Measurements from ENCODE around the gene MYH3. TPM values are rescaled to one million over a fixed set of nuclear protein-coding genes. Genes with fewer than 3 reads are reported as not detected.

MYH3 gene
- total and polyA plus RNA-seq, 10 donors = 2.2 to 9.0 (median 4.9) TPM

DNA sequence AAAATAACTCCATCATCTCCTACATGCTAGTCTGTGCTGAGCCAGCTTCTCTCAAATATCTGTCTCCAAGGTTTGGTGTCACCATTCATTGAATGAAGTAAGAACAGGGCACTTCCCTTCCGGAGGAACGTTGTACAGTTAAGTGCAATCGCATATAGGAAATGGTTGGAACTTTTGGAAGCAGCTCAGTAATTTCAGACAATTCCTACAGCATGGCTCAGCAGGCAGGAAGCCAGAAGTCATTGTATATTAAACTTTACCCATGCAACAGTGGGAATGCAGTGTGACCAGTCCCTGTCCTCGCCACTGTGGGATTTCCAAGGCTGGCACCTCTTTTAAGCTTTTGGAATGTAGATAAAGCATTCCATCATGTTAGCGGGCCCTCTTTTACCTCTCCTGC is 56.5 kb downstream of the MYH3 start:
- Histone ChIP-seq H3K36me3 (no peaks in the 10 kb centered on the region), H3K9me3 (no peaks in the 10 kb centered on the region), H3K4me3 (no peak overlapping the region), H3K4me1 (no peaks in the 10 kb centered on the region), H3K27ac (no peak overlapping the region), H3K27me3 (replicated peaks in 1 of 7) (peaks cover 0 to 13% (median 0%) of the 10 kb centered on the region in 7 donors)
- DNase-seq = no peak
- WGBS, 5 donors = 53 to 74% (median 66%) methylated on average over 5 of the region's 5 CpGs
- TF ChIP-seq, protein P1, sequence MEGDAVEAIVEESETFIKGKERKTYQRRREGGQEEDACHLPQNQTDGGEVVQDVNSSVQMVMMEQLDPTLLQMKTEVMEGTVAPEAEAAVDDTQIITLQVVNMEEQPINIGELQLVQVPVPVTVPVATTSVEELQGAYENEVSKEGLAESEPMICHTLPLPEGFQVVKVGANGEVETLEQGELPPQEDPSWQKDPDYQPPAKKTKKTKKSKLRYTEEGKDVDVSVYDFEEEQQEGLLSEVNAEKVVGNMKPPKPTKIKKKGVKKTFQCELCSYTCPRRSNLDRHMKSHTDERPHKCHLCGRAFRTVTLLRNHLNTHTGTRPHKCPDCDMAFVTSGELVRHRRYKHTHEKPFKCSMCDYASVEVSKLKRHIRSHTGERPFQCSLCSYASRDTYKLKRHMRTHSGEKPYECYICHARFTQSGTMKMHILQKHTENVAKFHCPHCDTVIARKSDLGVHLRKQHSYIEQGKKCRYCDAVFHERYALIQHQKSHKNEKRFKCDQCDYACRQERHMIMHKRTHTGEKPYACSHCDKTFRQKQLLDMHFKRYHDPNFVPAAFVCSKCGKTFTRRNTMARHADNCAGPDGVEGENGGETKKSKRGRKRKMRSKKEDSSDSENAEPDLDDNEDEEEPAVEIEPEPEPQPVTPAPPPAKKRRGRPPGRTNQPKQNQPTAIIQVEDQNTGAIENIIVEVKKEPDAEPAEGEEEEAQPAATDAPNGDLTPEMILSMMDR (IDR thresholded peaks at IDR 0.05 in 8 of 11, conservative IDR thresholded peaks at IDR 0.05 in 3 of 11) = no peak
- no peak for TF ChIP-seq POLR2AphosphoS5 (IDR thresholded peaks at IDR 0.05)
- intact Hi-C loops (cut with DNase I; ENCODE audit: low total_unique reads) = no loop called here

DNA sequence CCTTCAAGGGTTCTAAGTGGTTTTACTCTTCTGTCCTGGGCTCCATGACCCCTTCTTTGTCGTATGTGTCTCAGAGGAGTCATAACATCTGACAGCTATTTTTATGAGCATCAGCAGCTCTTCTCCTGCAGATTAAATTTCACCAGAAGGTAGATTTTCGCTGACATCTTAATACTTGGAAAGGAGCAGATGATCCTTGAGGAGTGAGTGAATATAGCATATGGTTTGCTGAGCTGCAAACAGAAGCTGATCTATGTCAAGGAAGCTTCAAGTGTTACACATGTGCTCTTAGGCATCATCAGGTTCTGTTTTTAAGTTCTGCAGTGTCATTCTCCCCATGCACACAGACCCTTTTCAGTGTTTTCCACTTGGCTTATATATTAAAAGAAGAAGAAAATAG is 58.5 kb downstream of the MYH3 start:
- no peak overlapping the region for H3K4me3 ChIP-seq
- intact Hi-C loops (cut with DNase I; ENCODE audit: low total_unique reads) = no loop called here

DNA sequence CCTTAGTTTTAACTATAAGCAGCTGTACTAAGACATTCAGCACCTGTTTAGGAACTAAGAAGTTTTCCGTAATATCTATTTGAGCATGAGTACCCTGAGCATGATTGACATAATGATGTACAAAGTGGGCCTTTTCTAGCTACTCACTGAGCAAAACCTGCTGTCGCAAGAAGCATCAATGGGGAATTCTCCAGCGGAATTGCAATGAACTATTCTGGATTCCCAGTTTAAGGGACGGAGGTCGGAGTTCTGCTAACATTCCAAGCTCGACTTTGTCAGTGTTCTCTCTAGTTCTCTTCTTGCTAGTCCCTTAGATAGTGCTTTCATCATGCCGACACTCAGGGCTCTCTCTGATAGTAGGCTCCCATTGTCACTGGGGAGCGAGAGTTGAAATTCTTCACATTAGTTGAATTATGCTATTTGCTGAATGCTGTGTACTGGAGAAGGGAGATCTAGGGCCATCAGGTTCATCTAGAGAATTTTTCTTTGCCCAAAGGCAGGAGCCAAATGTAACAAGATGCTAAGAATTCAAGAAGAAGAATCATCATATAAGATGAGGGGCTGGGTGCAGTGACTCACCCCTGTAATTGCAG is 67.5 kb downstream of the MYH3 start:
- H3K27ac ChIP-seq = no peak overlapping the region
- peaks cover 0 to 23% (median 0%) of the 10 kb centered on the region in 7 donors for H3K27me3 ChIP-seq (replicated peaks in 1 of 7)
- no peaks in the 10 kb centered on the region for H3K36me3 ChIP-seq
- no peak overlapping the region for H3K4me3 ChIP-seq
- intact Hi-C loops (cut with DNase I; ENCODE audit: low total_unique reads) = no loop called here
- TF ChIP-seq, protein P1 (IDR thresholded peaks at IDR 0.05 in 8 of 11, conservative IDR thresholded peaks at IDR 0.05 in 3 of 11) = no peak
- TF ChIP-seq POLR2A (IDR thresholded peaks at IDR 0.05) = no peak
- no peak for TF ChIP-seq POLR2AphosphoS5 (IDR thresholded peaks at IDR 0.05)
- 90 to 92% (median 91%) methylated on average over 8 of the region's 8 CpGs for WGBS, 5 donors
- no peak for DNase-seq
- no peaks in the 10 kb centered on the region for H3K9me3 ChIP-seq
- no peaks in the 10 kb centered on the region for H3K4me1 ChIP-seq

More for the DNA sequence above, 58.5 kb downstream of the MYH3 start:
- TF ChIP-seq POLR2AphosphoS5 (IDR thresholded peaks at IDR 0.05) (no peak), POLR2A (IDR thresholded peaks at IDR 0.05) (no peak)
- TF ChIP-seq, protein P1 (IDR thresholded peaks at IDR 0.05 in 8 of 11, conservative IDR thresholded peaks at IDR 0.05 in 3 of 11) = no peak
- DNase-seq = no peak
- no peaks in the 10 kb centered on the region for H3K36me3 ChIP-seq
- peaks cover 0 to 17% (median 0%) of the 10 kb centered on the region in 7 donors for H3K27me3 ChIP-seq (replicated peaks in 1 of 7)
- no peaks in the 10 kb centered on the region for H3K4me1 ChIP-seq
- no peak overlapping the region for H3K27ac ChIP-seq
- WGBS, 5 donors = 73 to 86% (median 81%) methylated on average over 2 of the region's 2 CpGs
- no peaks in the 10 kb centered on the region for H3K9me3 ChIP-seq

DNA sequence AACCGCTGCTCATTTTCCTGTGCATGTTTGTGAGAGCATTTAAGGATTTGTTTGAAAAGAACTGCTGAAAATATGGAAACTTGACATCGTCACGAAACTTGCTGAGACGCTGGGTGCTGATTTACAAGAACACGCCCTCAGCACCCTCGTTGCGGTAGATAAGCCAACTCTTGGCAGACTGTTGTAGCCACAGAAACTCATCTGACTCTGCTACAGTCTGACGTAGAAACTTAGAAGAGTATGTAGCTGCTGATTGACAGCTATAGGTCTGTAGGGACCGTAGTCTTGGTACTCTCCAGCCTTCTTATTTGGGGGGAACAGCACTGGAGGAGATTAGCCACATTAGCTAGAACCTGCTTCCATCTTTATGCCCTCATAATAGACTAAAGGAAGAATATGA is 71.6 kb downstream of the MYH3 start:
- intact Hi-C loops (cut with DNase I; ENCODE audit: low total_unique reads) = no loop called here
- no peak for DNase-seq
- peaks cover 0 to 19% (median 0%) of the 10 kb centered on the region in 7 donors for H3K27me3 ChIP-seq (replicated peaks in 1 of 7)

More for the DNA sequence above, 71.6 kb downstream of the MYH3 start:
- Histone ChIP-seq H3K27ac (no peak overlapping the region), H3K4me1 (no peaks in the 10 kb centered on the region), H3K36me3 (no peaks in the 10 kb centered on the region), H3K4me3 (no peak overlapping the region), H3K9me3 (no peaks in the 10 kb centered on the region)
- TF ChIP-seq, protein P1 (IDR thresholded peaks at IDR 0.05 in 8 of 11, conservative IDR thresholded peaks at IDR 0.05 in 3 of 11) = no peak
- TF ChIP-seq POLR2AphosphoS5 (IDR thresholded peaks at IDR 0.05) (no peak), POLR2A (IDR thresholded peaks at IDR 0.05) (no peak)
- 85 to 91% (median 88%) methylated on average over 9 of the region's 9 CpGs for WGBS, 5 donors

All from spleen (tissue), 11 donors.